Activated T-helper 1 cell treated with anti-CD3 and anti-CD28 coated beads, Interleukin-2, amount 50 U/mL, for 16 hours (primary cell): ENCODE data around the gene TERB1.
A peak's percentile ranks its signal among the peaks of the same experiment; 100 is the strongest.

Experiments used
- DNase-seq, 2 donors: peaks; one replicate each; pipeline ENCODE4 v3.0.0-alpha.2; 2020; ENCODE audit warnings: low read depth in 1 of 2, low spot score in 1 of 2

The TERB1 gene

GRCh38 chr16:66801320-66802105 lies at the start of gene TERB1:
TERB1 (minus strand) TSS chr16:66801584; CDS start chr16:66796798, 4,786 bp downstream.
- DNase-seq: no peak

GRCh38 chr16:66850115-66850815 lies 48.9 kb upstream of the TERB1 start:
- DNase-seq: no peak

GRCh38 chr16:66849549-66849948 lies 48.2 kb upstream of the TERB1 start:
- no peak for DNase-seq

- no peak for DNase-seq
These were observed 47.6 kb upstream of the TERB1 start for GRCh38 chr16:66849021-66849420.

- no peak for DNase-seq
These were observed 46.8 kb upstream of the TERB1 start for GRCh38 chr16:66848172-66848571.

- no peak for DNase-seq
These were observed 46.2 kb upstream of the TERB1 start for GRCh38 chr16:66847533-66848067.

GRCh38 chr16:66846831-66847230 lies 45.4 kb upstream of the TERB1 start:
- no peak for DNase-seq

GRCh38 chr16:66846266-66846665 lies 44.9 kb upstream of the TERB1 start:
- no peak for DNase-seq

GRCh38 chr16:66845791-66846221 lies 44.4 kb upstream of the TERB1 start:
- DNase-seq: no peak

- no peak for DNase-seq
These were observed 43.7 kb upstream of the TERB1 start for GRCh38 chr16:66845080-66845410.

- DNase-seq: no peak
These were observed 43.1 kb upstream of the TERB1 start, which contains the start of gene CA7 for GRCh38 chr16:66844342-66845079. CA7 (plus strand) TSS chr16:66844414; CDS start chr16:66844488, 74 bp downstream.

- DNase-seq: no peak
These were observed 42.6 kb upstream of the TERB1 start for GRCh38 chr16:66844009-66844341.

GRCh38 chr16:66843191-66843590 lies 41.8 kb upstream of the TERB1 start:
- no peak for DNase-seq

GRCh38 chr16:66842765-66843164 lies 41.4 kb upstream of the TERB1 start:
- no peak for DNase-seq

GRCh38 chr16:66841366-66841765 lies 40.0 kb upstream of the TERB1 start:
- no peak for DNase-seq

GRCh38 chr16:66840883-66841282 lies 39.5 kb upstream of the TERB1 start:
- DNase-seq: no peak

GRCh38 chr16:66834746-66835145 lies 33.4 kb upstream of the TERB1 start:
- DNase-seq: no peak

GRCh38 chr16:66832661-66833305 lies 31.4 kb upstream of the TERB1 start:
- no peak for DNase-seq

GRCh38 chr16:66832190-66832589 lies 30.8 kb upstream of the TERB1 start:
- DNase-seq: no peak

GRCh38 chr16:66830422-66831404 lies 29.3 kb upstream of the TERB1 start, which contains the start of gene NAE1:
NAE1 (minus strand) TSS chr16:66830976; CDS start chr16:66830899, 77 bp downstream.
- DNase-seq: peak; percentile 75 to 88
